ENCODE measurements around the gene RALBP1.
"Not testable (repeated sequence)": the region's sequence is repeated elsewhere in the genome, so short reads cannot be mapped to it uniquely, and the experiment has no call there.

Gene RALBP1

DNA sequence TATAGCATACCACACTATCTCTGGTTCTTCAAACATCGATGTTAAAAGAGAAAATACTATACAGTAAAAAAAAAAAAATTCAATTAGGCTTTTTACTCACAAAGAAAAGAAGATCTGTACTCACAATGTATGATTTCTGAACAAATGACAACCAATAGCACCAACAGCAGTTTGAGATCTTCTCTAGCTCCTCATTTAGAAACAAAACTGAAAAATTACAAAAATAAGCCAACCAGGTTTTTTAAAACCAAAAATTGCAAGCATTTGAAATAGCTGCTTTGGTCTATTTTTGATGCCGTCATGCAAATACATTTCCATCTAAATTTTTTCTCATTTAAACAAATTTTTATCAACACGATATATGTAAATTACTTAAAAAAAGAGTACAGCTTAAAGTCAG, 34.3 kb upstream of the RALBP1 start:
- Mint-ChIP-seq H3K36me3 (ENCODE audit: low read depth) (no peaks in the 10 kb centered on the region), H3K4me1 (ENCODE audit: low read depth) (no peaks in the 10 kb centered on the region), H3K4me3 (no peak overlapping the region), H3K9me3 (no peaks in the 10 kb centered on the region), H3K27ac (no peak overlapping the region), H3K27me3 (ENCODE audit: low read depth) (peaks cover 12% of the 10 kb centered on the region)
- no peak for DNase-seq (ENCODE audit: low spot score)

DNA sequence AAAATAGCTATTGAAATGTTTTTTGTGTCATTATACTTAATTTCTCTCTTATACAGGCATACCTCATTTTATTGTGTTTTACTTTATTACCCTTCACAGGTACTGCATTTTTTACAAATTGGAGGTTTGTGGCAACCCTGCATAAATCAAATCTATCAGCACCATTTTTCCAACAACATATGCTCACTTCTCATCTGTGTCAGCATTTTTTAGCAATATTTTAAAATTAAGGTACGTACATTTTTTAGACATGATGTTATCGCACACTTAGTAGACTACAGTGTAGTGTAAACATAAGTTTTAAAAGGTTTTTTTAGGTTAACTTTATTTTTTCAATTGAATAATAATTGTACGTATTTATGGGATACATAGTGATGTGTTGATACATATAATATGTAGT, 30.8 kb upstream of the RALBP1 start:
- Mint-ChIP-seq H3K4me3 (no peak overlapping the region), H3K27me3 (ENCODE audit: low read depth) (peaks cover 12% of the 10 kb centered on the region), H3K27ac (no peak overlapping the region), H3K4me1 (ENCODE audit: low read depth) (no peaks in the 10 kb centered on the region), H3K36me3 (ENCODE audit: low read depth) (no peaks in the 10 kb centered on the region), H3K9me3 (no peaks in the 10 kb centered on the region)
- no peak for DNase-seq (ENCODE audit: low spot score)

DNA sequence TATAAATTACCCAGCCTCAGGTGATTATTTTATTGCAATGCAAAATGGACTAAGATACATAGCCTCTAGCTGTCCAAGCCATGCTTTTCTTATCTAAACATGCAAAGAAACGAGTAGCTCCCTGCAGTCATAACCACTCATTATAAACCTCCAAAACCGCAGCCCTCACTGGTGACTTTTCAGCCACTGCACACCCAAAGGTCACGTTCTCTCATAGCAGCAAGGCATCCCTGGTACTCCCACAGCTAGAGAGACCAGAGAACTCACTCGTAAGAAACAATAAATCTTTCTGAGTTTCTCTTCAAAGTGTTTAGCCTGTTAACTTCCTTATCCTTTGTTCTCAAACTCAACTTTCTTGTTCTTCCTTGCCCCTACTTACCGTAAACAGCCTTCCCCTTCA, 28.5 kb upstream of the RALBP1 start:
- H3K27me3 Mint-ChIP-seq (ENCODE audit: low read depth), result peaks cover 17% of the 10 kb centered on the region
- no peak overlapping the region for H3K4me3 Mint-ChIP-seq
- no peak for DNase-seq (ENCODE audit: low spot score)
- H3K36me3 Mint-ChIP-seq (ENCODE audit: low read depth), result no peaks in the 10 kb centered on the region
- H3K9me3 Mint-ChIP-seq, result no peaks in the 10 kb centered on the region
- no peaks in the 10 kb centered on the region for H3K4me1 Mint-ChIP-seq (ENCODE audit: low read depth)
- no peak overlapping the region for H3K27ac Mint-ChIP-seq

DNA sequence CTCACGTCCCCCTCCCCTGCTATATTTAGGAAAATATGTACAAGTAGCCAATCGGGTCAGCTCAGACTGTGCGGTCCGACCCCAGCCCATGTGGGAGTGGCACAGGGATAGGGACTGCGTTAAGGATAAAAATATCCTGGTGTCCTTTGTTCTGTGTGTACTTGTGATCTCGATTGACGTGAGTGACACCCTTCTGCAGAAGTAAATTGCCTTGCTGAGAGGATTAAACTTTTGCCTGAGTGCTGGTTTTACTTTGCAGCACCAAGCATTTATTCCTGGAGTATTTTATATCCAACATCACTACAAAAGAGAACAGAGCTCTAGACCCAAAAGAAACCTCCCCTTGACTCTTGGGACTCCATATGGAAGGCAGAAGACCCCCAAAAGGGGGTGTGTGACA, 28.0 kb upstream of the RALBP1 start:
- H3K4me3 Mint-ChIP-seq, result no peak overlapping the region
- DNase-seq (ENCODE audit: low spot score), result no peak
- no peaks in the 10 kb centered on the region for H3K4me1 Mint-ChIP-seq (ENCODE audit: low read depth)
- no peaks in the 10 kb centered on the region for H3K9me3 Mint-ChIP-seq
- H3K27ac Mint-ChIP-seq, result no peak overlapping the region
- no peaks in the 10 kb centered on the region for H3K36me3 Mint-ChIP-seq (ENCODE audit: low read depth)
- H3K27me3 Mint-ChIP-seq (ENCODE audit: low read depth), result peaks cover 15% of the 10 kb centered on the region

DNA sequence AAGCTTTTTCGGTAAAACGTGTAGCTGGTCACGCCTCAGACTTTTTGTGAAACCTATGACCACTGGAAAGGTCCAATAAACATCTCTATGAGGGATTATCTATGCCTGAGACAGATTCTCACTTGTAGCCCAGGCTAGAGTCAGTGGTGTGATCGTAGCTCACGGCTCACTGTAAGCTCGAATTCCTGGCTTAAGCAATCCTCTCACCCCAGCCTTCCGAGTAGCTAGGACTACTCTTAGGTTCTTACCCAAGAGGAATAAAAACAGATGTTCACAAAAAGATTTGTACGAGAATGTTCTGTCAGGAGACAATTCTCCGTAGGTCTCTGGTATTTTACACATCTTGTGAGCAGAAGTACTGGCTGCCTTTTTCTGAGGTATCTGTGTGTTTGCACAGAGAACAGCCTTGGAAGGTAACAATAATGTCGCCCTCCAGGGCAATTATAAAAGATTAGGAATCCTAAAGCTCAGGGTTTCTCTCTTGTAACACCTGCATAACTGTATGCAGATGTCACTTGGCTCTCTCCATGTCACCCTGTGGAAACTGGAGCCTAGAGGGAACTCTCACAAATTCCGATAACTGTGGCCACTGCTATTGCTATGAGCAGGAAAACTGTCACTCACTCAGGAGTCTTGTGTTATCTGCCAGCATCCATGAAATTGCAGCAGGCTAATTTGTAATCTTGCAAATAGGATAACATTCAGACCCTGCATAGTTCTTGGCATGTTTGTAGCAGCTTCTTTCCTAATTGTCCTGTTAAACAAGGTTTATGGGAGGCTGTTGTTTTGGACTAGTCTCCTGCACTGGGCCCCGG, 25.5 kb upstream of the RALBP1 start:
- no peak overlapping the region for H3K27ac Mint-ChIP-seq
- H3K4me1 Mint-ChIP-seq (ENCODE audit: low read depth), result no peaks in the 10 kb centered on the region
- no peaks in the 10 kb centered on the region for H3K36me3 Mint-ChIP-seq (ENCODE audit: low read depth)
- peaks cover 16% of the 10 kb centered on the region for H3K27me3 Mint-ChIP-seq (ENCODE audit: low read depth)
- no peak for DNase-seq (ENCODE audit: low spot score)
- H3K4me3 Mint-ChIP-seq, result no peak overlapping the region
- no peaks in the 10 kb centered on the region for H3K9me3 Mint-ChIP-seq

DNA sequence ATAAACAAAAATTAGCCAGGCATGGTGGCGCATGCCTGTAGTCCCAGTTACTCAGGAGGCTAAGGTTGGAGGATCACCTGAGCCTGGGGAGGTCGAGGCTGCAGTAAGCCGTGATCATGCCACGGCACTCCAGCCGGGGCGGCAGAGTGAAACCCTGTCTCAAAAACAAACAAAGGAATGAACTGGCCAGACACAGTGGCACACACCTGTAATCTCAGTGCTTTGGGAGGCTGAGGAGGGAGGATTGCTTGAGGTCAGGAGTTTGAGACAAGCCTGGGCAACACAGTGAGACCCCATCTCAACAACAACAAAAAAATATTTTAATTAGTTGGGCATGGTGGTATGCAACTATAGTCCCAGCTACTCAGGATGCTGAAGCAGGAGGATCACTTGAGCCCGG, 24.4 kb upstream of the RALBP1 start:
- not testable (repeated sequence) for H3K4me1 Mint-ChIP-seq (ENCODE audit: low read depth); H3K36me3 Mint-ChIP-seq (ENCODE audit: low read depth); DNase-seq (ENCODE audit: low spot score); H3K4me3 Mint-ChIP-seq; H3K27ac Mint-ChIP-seq; H3K9me3 Mint-ChIP-seq
- peaks cover 11% of the 10 kb centered on the region for H3K27me3 Mint-ChIP-seq (ENCODE audit: low read depth)

DNA sequence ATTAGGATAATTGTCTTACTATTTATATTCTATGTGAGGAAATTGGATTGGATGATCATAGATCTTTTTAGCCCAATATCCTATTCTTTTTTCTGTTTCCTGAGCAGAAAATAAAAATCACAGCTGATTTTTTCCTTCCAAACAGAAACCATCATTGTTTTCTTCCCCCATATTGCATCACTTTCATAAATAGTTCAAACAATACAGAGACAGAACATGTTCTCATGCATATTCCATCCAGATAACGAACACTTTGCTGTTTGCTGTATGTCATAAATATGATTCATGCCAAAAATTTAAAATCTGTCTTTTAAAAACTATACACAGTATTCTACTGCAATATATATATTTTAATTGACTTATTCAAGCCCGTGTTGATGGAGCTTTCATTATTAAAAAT, 22.0 kb upstream of the RALBP1 start:
- DNase-seq (ENCODE audit: low spot score), result no peak
- no peaks in the 10 kb centered on the region for H3K4me1 Mint-ChIP-seq (ENCODE audit: low read depth)
- H3K27me3 Mint-ChIP-seq (ENCODE audit: low read depth), result peaks cover 11% of the 10 kb centered on the region
- H3K36me3 Mint-ChIP-seq (ENCODE audit: low read depth), result peaks cover 2% of the 10 kb centered on the region
- H3K4me3 Mint-ChIP-seq, result no peak overlapping the region
- H3K9me3 Mint-ChIP-seq, result peaks cover 25% of the 10 kb centered on the region
- no peak overlapping the region for H3K27ac Mint-ChIP-seq

DNA sequence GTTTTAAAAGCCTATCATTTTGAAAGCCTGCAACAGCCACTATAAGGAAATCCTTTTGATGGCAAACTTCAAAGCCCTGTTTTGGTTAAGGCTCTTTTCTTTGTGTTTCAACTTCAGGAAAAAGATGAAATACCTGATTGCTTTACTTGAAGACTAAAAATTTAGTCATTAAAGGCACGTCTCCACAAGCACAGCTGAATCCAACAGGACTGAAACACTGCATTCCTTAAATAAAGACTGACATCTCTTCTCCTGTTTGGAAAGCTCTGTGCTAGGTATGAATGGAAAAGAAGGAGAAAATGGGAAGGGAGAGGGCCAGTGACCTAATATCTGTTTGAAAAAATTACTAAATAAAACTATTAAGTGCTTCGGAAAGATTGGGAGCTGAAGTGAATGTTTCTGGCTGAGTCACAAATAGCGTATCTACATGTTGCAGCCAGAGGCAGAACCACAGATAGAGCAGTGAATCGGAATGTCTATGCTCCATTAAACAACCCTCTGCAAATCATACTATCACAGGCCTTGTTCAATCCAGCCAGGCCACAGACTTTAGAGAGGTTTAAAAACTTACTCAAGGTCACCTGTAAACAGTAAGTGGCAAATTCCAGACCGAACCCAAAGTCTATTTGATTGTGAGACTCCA, 21.1 kb upstream of the RALBP1 start:
- H3K4me3 Mint-ChIP-seq, result no peak overlapping the region
- peaks cover 11% of the 10 kb centered on the region for H3K27me3 Mint-ChIP-seq (ENCODE audit: low read depth)
- peaks cover 2% of the 10 kb centered on the region for H3K36me3 Mint-ChIP-seq (ENCODE audit: low read depth)
- H3K4me1 Mint-ChIP-seq (ENCODE audit: low read depth), result no peaks in the 10 kb centered on the region
- no peak for DNase-seq (ENCODE audit: low spot score)
- H3K27ac Mint-ChIP-seq, result no peak overlapping the region
- H3K9me3 Mint-ChIP-seq, result peaks cover 25% of the 10 kb centered on the region

DNA sequence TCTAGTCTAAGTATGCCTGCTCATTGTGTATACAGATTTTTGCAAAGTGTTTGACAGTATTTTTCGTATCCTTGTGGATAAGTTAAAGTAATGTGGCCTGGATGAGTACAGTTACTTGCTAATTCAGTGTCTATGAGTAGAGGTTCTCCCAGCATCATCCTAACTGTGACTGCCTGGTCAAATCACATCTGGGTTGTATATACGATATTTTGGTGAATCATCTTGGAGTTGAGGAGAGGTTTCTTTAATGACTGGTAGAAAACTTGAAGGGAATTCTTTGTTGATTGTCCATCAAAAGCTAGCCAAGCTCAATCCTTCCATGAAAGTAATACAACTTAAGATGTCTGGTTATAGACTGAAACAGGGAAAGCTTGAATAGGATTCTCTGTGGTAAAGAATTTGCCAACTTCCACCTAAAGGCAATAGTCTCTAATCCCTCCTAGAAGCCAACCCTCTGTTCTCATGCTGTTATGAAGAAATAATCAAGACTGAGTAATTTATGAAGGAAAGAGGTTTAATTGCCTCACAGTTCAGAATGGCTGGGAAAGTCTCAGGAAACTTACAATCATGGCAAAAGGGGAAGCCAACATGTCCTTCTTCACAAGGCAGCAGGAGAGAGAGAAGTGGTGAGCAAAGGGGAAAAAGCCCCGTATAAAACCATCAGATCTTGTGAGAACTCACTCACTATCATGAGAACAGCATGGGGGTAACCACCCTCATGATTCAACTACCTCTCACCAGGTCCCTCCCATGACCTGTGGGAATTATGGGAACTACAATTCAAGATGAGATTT, 19.4 kb upstream of the RALBP1 start:
- no peak overlapping the region for H3K4me3 Mint-ChIP-seq
- peaks cover 25% of the 10 kb centered on the region for H3K9me3 Mint-ChIP-seq

DNA sequence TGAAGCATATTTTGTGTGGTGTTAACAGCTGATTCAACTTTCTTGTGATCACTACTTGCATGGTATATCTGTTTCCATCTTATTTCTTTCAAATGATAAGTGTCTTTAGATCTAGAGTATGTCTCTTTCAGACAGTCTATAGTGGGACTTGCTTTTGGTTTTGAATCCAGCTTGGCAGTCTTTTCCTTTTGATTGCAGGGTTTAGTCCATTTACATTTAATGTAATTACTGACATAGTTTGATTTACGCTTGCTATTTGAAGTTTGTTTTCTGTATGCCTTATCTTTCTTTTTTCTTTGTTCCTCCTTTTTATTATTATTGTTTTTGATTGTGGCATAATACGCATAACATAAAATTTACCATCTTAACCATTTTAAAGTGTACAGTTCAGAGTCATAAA, 9.2 kb upstream of the RALBP1 start:
- Mint-ChIP-seq H3K27ac (no peak overlapping the region), H3K9me3 (peaks cover 23% of the 10 kb centered on the region), H3K4me1 (ENCODE audit: low read depth) (peaks cover 4% of the 10 kb centered on the region), H3K36me3 (ENCODE audit: low read depth) (no peaks in the 10 kb centered on the region), H3K27me3 (ENCODE audit: low read depth) (peaks cover 23% of the 10 kb centered on the region), H3K4me3 (no peak overlapping the region)
- DNase-seq (ENCODE audit: low spot score), result no peak

More for the DNA sequence above, 19.4 kb upstream of the RALBP1 start:
- H3K27ac Mint-ChIP-seq, result no peak overlapping the region
- no peaks in the 10 kb centered on the region for H3K4me1 Mint-ChIP-seq (ENCODE audit: low read depth)
- peaks cover 2% of the 10 kb centered on the region for H3K36me3 Mint-ChIP-seq (ENCODE audit: low read depth)
- H3K27me3 Mint-ChIP-seq (ENCODE audit: low read depth), result peaks cover 4% of the 10 kb centered on the region
- DNase-seq (ENCODE audit: low spot score), result no peak

DNA sequence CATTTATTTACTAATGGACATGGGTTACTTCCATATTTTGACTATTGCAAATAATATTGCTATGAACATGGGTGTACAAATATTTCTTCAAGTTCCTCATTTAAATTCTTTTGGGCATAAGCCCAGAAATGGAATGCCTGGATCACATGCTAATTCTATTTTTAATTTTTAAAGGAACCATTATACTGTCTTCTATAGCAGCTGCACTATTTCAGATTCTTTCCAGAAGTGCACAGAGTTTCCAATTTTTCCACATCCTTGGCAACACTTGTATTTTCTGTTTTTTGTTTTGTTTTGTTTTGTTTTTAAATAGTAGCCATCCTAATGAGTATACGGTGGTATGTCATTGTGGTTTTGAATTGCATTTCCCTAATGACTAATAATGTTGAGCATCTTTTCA, 8.5 kb upstream of the RALBP1 start:
- H3K27me3 Mint-ChIP-seq (ENCODE audit: low read depth), result peaks cover 28% of the 10 kb centered on the region
- no peak for DNase-seq (ENCODE audit: low spot score)
- peaks cover 4% of the 10 kb centered on the region for H3K4me1 Mint-ChIP-seq (ENCODE audit: low read depth)
- H3K36me3 Mint-ChIP-seq (ENCODE audit: low read depth), result no peaks in the 10 kb centered on the region
- H3K4me3 Mint-ChIP-seq, result no peak overlapping the region
- peaks cover 23% of the 10 kb centered on the region for H3K9me3 Mint-ChIP-seq
- H3K27ac Mint-ChIP-seq, result no peak overlapping the region

DNA sequence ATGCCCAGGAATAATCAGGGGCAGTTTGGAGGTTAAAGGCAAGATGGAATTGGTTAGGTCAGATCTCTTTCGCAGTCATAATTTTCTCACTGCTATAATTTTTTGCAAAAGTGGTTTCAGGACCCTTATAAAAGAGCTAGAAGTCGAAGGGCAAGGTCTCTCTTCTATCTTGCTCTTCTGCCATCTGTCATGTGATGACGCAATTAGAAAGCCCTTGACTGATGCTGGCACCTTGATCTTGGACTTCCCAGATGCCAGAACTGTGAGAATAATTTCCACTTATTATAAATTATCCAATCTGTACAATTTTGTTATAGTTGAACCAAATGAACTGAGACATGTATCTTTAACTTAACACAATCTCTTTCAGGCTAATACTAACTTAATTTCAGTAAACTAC, 6.3 kb upstream of the RALBP1 start:
- no peak for DNase-seq (ENCODE audit: low spot score)
- H3K4me1 Mint-ChIP-seq (ENCODE audit: low read depth), result peaks cover 4% of the 10 kb centered on the region
- H3K27me3 Mint-ChIP-seq (ENCODE audit: low read depth), result peaks cover 42% of the 10 kb centered on the region
- peaks cover 23% of the 10 kb centered on the region for H3K9me3 Mint-ChIP-seq
- H3K27ac Mint-ChIP-seq, result no peak overlapping the region
- no peaks in the 10 kb centered on the region for H3K36me3 Mint-ChIP-seq (ENCODE audit: low read depth)
- no peak overlapping the region for H3K4me3 Mint-ChIP-seq

DNA sequence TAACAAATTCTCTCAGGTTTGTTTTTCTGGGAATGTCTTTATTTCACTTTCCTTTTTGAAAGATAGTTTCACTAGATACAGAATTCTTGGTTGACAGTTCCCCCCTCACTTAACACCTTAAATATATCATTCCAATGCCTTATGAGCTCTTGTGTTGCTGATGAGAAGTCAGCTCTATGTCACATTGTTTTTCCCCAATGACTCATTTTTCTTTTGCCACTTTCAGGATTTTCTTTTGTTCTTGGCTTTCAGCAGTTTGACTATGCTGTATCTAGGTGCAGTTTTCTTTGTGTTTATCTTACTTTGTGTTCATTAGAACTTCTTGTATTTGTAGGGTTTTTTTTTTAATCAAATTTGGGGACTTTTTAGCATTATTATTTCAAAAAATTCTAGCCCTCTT, 5.6 kb upstream of the RALBP1 start:
- DNase-seq (ENCODE audit: low spot score), result no peak
- H3K27ac Mint-ChIP-seq, result no peak overlapping the region

More for the DNA sequence above, 5.6 kb upstream of the RALBP1 start:
- Mint-ChIP-seq H3K4me1 (ENCODE audit: low read depth) (peaks cover 9% of the 10 kb centered on the region), H3K9me3 (peaks cover 21% of the 10 kb centered on the region), H3K27me3 (ENCODE audit: low read depth) (peaks cover 41% of the 10 kb centered on the region), H3K36me3 (ENCODE audit: low read depth) (no peaks in the 10 kb centered on the region), H3K4me3 (no peak overlapping the region)
